CD4-positive, alpha-beta T cell treated with Interleukin-12 subunit alpha and Interleukin-12 subunit beta, for 1 hour (primary cell): ENCODE data around the gene TNNT2.

Experiments
- DNase-seq: peaks from one replicate; pipeline ENCODE4 v3.0.0-alpha.2; 2020

Gene TNNT2

GRCh38 chr1:201331166-201331565 is 46.3 kb downstream of the TNNT2 start:
- DNase-seq = no peak

DNA sequence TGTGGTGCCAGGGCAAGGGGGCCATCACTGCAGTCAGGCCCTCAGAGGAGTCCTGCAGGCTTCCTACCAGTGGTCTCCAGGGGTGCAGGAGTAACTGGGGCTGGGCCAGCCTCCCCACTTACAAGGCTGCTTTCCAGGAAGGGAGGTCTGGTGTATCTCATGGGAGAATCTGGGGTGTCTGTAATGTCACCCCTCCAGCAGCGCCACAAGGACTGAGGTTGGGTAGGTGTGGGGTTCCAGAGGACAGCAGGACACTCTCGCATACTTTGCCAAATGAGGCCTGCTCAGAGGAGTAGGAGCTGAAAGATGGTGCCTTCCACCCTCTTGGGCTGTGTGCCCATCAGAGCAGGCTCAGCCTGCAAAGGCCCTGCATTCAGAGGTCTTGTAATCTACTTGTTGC is 46.9 kb downstream of the TNNT2 start:
- no peak for DNase-seq

GRCh38 chr1:201329801-201330200 is 47.7 kb downstream of the TNNT2 start:
- DNase-seq = no peak

DNA sequence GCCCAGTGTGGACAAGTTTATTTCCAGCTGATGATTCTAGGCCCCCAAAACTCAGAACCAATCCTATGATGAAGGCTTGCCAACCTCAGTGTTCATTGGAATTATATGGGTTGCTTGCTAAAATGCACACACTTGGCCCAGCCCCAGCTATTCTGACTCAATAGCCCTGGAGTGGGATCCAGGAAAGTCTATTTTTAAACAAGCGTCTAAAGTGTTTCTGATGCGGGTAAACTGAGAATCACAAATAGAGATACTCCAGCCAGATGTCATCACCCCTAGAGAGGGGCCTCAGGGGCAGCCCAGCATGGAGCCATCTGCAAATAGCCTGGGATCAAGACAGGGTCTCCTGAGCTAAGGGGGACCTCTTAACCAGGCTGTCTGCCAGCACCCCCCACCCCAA is 48.2 kb downstream of the TNNT2 start:
- no peak for DNase-seq

- no peak for DNase-seq
Observed at GRCh38 chr1:201328576-201328975, 48.9 kb downstream of the TNNT2 start.

DNA sequence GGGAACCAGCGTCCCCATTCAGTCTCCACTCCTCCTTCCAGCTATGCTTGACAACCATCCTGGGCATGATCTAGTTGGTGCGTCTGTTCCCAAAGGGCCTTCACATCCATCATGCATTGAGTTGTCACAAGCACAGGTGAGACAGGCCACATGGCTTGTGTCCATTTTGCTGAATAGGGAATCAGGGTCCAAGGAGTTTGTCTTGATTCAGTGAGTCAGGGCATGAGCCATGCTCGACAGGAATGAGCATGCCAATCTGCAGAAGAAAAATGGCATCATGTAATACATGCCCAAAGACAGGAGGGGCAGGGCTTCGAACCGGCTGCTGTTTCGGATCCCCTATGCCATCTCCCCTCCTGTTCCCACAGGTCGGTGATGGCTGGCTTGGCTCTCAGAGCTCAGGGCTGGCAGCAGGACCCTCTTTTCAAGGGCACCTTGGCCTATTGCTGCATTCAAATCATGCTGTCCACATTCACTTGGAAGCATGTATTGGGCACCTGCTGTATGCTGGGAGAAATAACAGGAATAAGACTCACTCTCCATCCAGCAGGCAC is 49.7 kb downstream of the TNNT2 start:
- DNase-seq = no peak

DNA sequence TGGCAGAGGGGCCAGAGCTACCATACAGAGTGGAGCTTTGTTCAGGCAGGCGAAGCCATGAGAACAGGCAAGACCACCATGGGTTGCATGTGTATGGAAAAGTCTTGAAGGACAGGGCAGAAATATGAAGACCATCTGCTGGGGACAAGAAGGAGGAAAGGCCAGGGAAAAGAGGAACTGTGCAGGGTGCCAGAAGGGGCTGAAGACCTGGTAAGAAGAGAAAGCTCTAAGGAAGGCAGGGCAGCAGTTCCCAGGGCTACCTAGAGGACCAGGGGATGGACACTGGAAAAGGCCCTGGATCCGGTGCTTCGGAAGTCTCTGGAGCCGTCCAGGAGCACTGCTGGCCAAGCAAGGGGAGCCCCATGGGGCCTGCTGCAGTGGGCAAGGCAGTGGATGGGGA is 50.8 kb downstream of the TNNT2 start:
- no peak for DNase-seq

DNA sequence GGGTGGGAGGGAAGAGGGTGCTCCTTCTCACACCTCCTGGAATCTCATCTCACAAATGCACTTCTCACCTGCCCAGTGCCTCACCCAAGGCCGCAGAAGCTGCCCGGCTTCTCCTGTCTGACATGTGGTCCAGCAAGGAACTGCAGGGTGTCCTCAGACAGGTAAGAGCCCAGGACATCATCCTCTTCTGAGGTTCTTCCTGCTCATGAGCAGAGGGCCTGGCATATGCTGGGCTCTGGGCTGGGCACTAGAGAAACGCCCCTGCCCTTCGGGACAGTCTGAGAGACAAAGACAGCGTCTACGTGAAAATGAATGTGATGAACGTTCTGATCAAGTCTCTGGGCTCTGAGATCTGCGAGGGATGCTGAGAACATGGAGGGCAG is 51.8 kb downstream of the TNNT2 start:
- no peak for DNase-seq

DNA sequence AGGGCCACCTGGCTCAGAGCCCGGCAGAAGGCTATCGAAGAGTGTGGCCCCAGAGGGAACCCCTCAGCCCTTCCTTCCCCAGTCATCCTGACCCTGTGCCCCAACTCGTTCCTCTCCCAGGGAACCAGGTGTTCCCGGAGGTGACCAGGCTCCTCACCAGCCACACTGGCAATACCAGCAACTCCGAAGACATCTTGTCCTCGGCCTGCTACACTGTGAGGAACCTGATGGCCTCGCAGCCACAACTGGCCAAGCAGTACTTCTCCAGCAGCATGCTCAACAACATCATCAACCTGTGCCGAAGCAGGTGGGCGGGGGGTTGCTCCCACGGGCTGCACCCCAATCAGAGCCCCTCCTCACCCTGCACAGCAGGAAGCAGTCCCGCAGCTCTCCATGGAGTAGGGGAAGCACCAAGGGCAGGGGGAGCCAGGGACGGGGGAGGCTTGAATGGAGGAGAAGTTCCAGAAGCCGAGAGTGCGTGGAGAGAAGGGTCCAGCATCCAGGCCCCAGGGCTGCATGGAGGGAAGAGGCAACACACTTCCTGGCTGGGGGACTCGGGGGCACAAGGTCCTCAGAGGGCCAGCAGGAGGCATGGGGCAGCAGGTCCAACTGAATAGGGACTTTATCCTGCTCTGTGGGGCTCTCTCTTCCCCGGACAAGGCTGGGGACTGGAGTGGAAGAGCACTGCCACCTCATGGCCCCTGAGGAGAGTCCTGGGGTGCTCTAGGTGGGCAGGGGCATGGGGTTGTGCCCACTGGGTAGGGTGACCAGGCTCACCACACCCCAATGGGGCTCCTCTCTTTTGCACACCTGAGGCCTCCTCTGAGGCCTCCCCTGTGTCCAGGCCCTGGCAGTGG is 52.4 kb downstream of the TNNT2 start:
- no peak for DNase-seq

GRCh38 chr1:201324306-201324705 is 53.2 kb downstream of the TNNT2 start:
- DNase-seq = no peak

DNA sequence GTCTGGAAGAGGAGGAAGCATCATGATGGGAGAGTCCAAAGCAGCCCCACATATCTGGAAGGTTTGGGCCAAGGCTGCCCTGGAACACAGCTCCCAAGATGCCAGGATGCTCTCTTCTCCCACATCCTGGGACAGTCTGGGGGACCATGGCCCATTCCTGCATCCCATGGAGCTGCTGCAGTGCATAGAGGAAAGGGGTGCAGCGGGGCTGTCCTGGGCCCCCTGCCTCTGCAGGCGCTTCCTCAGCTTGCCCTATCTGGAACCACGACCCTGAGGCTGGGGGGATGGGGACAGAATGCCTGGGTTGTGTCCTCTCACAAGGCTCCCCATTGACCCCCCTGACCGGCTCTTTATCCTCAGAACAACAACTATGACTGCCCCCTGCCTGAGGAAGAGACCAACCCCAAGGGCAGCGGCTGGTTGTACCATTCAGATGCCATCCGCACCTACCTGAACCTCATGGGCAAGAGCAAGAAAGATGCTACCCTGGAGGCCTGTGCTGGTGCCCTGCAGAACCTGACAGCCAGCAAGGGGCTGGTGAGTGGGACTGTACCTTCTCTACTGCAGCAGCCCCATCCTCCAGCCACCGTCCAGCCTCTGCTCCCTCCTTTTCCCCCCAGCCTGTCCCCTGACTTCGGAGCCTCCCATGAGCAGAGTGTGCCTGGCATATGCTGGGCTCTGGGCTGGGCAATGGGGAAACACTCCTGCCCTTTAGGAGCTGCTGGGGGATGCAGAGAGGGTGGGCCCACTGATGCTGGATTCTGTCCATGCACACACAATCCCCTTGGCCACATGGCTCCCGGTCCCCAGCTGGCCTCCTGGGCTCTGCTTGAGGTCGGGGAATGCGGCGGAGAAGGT is 54.6 kb downstream of the TNNT2 start:
- no peak for DNase-seq

DNA sequence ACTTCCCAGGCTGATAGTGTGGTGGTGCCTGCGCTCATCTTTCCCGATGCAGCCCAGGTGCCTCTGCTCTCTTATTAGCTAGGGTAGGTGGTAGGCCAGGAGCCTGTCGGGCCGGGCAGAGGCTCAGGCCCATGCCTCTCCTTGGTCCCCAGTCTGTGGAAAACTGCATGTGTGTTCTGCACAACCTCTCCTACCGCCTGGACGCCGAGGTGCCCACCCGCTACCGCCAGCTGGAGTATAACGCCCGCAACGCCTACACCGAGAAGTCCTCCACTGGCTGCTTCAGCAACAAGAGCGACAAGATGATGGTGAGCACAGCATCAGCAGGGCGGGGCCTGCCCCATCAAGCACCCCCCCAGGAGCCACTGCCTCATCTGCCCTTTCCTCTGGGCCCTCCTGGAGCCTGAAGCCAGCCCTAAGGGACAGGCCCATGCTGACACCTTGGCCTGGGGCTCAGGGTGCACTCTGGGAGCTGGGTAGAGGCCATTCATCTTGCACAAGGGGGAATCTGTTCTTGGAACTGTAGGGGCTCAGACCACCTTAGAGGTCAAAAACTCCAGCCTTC is 55.6 kb downstream of the TNNT2 start:
- no peak for DNase-seq

GRCh38 chr1:201320168-201320788 is 57.2 kb downstream of the TNNT2 start:
- no peak for DNase-seq

DNA sequence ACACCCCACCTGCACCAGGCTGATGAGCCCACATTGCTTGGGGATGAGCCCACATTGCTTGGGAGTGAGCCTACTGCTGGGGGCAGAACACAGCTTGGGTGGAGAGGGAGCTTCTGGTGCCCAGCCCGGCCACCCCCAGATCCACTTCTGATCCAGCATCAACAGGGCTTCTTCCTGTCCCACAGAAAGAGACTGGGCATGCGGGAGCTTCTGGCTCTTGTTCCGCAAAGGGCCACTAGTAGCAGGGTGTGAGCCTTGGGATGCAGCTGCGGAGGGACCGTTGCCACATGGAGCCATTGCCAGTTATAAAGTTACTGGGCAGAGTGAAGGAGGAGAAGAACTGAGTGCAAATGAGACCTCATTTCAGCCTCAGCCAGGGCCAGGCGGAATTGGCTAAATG is 57.8 kb downstream of the TNNT2 start:
- DNase-seq = no peak

DNA sequence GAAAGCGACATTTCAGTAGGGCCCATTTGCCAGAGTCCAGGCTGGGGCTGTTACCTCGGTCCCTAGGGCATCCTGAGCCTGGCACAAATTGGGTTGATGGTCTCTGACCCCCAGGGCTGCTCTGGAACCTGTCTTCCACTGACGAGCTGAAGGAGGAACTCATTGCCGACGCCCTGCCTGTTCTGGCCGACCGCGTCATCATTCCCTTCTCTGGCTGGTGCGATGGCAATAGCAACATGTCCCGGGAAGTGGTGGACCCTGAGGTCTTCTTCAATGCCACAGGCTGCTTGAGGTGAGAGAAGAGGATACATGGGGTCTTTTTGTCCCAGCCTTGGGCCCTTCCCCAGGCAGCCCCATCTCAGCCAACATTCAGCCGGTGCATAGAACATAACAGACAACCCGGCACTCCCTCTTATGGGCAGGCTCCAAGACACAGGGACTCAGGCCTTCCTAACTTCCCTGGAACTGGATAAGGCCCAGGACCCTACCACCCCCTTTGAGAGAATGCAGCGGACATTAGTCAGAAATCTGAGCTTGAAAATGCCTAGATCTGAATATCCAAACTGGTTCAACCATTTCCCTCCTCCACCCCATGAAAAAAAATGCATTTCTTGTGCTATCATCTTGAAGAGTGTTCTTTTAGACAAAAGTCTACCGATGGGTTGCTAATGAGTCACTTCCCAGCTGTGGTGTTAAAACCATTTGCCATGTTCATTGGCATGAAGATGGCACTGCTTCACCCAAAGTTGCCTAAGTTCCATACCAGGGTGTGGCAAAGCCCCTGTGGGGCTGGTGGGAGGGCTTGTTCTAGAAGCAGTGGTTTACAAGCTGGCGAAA is 58.8 kb downstream of the TNNT2 start:
- DNase-seq = no peak

- no peak for DNase-seq
Observed at GRCh38 chr1:201317551-201317950, 59.9 kb downstream of the TNNT2 start.

DNA sequence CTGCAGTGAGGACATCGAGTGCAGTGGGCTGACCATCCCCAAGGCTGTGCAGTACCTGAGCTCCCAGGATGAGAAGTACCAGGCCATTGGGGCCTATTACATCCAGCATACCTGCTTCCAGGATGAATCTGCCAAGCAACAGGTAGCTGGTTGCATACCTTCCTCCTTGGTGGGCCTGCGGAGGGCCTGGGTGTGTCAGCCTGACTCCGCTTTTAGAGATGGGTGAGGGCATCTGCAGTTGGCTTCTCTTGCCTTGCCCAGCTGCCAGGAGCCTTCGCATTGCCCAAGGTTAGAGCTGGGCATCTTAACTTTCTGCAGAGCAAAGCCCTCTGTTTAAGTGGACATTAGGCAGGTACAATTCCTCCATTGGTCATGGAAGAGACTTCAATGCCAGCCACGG is 60.9 kb downstream of the TNNT2 start:
- DNase-seq = no peak

DNA sequence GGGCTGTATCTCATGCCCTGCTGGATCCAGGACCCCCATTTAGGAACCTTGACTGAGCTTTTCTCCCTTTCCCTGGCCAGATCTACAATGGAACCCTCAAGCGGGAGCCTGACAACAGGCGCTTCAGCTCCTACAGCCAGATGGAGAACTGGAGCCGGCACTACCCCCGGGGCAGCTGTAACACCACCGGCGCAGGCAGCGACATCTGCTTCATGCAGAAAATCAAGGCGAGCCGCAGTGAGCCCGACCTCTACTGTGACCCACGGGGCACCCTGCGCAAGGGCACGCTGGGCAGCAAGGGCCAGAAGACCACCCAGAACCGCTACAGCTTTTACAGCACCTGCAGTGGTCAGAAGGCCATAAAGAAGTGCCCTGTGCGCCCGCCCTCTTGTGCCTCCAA is 64.4 kb downstream of the TNNT2 start:
- no peak for DNase-seq

GRCh38 chr1:201312298-201312697 is 65.2 kb downstream of the TNNT2 start:
- DNase-seq = no peak

DNA sequence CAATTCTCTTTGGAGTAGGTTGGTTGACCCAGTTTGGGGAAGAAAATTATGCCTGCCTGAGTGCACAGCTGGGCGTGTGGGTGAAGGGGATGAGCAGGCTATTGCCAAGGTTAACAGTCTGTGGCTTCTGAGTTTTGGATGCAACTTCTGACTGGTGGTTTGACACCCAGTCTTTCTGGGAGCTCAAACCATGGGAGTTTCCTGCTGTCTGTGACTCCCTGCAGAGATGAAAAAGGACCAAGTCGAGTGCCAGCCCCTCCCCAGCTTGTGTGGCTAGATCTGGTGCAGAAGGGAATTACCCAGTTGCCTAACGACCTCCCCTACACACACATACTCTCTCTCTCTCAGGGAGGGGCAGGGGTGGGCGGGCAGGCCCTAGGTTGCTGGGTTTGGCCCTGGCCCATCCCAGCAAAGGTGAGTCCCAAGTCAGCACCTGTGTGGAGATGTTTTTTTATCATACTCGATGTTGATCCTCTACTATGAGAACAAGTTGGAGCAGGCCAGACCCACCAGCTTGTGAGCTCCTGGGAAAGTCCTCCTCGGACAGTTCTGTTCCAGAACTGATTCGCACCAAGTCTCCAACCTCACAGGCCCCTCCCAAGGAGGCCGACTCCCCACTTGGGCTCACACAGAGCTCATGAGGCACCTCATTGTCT is 66.0 kb downstream of the TNNT2 start:
- DNase-seq = no peak

GRCh38 chr1:201310986-201311355 is 66.5 kb downstream of the TNNT2 start:
- no peak for DNase-seq
